ENCODE measurements around the gene DNAJC19. TPM values are rescaled to one million over a fixed set of nuclear protein-coding genes. Genes with fewer than 3 reads are reported as not detected.
A peak's percentile ranks its signal among the peaks of the same experiment; 100 is the strongest.
"Not testable (repeated sequence)": the region's sequence is repeated elsewhere in the genome, so short reads cannot be mapped to it uniquely, and the experiment has no call there.

The DNAJC19 gene
- total RNA-seq, 1 donor from 2014 or later = 42.4 TPM

DNA sequence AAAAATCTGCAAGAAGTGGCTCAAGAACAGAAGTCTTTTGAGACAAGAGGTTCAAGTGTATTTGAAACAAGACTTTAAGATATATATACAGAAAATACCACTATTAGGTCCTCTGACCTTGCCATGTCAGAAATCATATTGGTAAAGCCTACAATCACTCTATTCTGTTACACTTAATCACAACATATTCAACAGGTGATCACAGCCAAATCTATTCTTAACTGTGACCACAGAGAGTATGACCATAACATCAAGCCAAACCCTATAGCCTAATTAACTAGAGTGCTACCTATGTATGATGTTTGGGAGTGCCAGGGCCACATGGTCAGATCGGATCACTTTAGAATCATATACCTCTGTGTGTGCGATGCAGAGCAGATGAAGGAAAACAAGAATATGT, 2.2 kb downstream of the DNAJC19 start:
- Mint-ChIP-seq H3K27ac (no peak overlapping the region), H3K9me3 (no peaks in the 10 kb centered on the region), H3K4me3 (peak overlapping the region; percentile 67), H3K36me3 (peaks cover 7% of the 10 kb centered on the region), H3K27me3 (no peaks in the 10 kb centered on the region), H3K4me1 (ENCODE audit: unreplicated experiment) (peaks cover 3% of the 10 kb centered on the region)
- DNase-seq (ENCODE audit: extremely low spot score, unreplicated experiment) = no peak
- no peak for TF ChIP-seq CTCF (conservative IDR thresholded peaks at IDR 0.05)

- H3K4me3 Mint-ChIP-seq; H3K9me3 Mint-ChIP-seq; H3K27ac Mint-ChIP-seq; H3K36me3 Mint-ChIP-seq; H3K27me3 Mint-ChIP-seq; H3K4me1 Mint-ChIP-seq (ENCODE audit: unreplicated experiment); DNase-seq (ENCODE audit: extremely low spot score, unreplicated experiment): not testable (repeated sequence)
These were observed 3.2 kb downstream of the DNAJC19 start for GRCh38 chr3:180986366-180986765.

- no peaks in the 10 kb centered on the region for H3K27me3 Mint-ChIP-seq
- no peak for TF ChIP-seq CTCF (conservative IDR thresholded peaks at IDR 0.05)
- peak overlapping the region; percentile 52 for H3K27ac Mint-ChIP-seq
- DNase-seq (ENCODE audit: extremely low spot score, unreplicated experiment) = no peak
- no peaks in the 10 kb centered on the region for H3K9me3 Mint-ChIP-seq
- H3K4me3 Mint-ChIP-seq = no peak overlapping the region
- H3K4me1 Mint-ChIP-seq (ENCODE audit: unreplicated experiment) = peaks cover 9% of the 10 kb centered on the region
- peaks cover 7% of the 10 kb centered on the region for H3K36me3 Mint-ChIP-seq
These were observed 6.4 kb downstream of the DNAJC19 start for GRCh38 chr3:180983136-180983535.

GRCh38 chr3:180981912-180982311, 7.6 kb downstream of the DNAJC19 start:
- peaks cover 6% of the 10 kb centered on the region for H3K4me1 Mint-ChIP-seq (ENCODE audit: unreplicated experiment)
- H3K27me3 Mint-ChIP-seq = no peaks in the 10 kb centered on the region
- H3K9me3 Mint-ChIP-seq = no peaks in the 10 kb centered on the region
- no peak for TF ChIP-seq CTCF (conservative IDR thresholded peaks at IDR 0.05)
- peaks cover 3% of the 10 kb centered on the region for H3K36me3 Mint-ChIP-seq
- no peak overlapping the region for H3K4me3 Mint-ChIP-seq
- H3K27ac Mint-ChIP-seq = peak overlapping the region; percentile 35
- no peak for DNase-seq (ENCODE audit: extremely low spot score, unreplicated experiment)

GRCh38 chr3:180980611-180981010, 8.9 kb downstream of the DNAJC19 start:
- no peak for TF ChIP-seq CTCF (conservative IDR thresholded peaks at IDR 0.05)
- H3K9me3 Mint-ChIP-seq = no peaks in the 10 kb centered on the region
- H3K4me3 Mint-ChIP-seq = no peak overlapping the region
- no peak for DNase-seq (ENCODE audit: extremely low spot score, unreplicated experiment)
- no peak overlapping the region for H3K27ac Mint-ChIP-seq
- H3K27me3 Mint-ChIP-seq = no peaks in the 10 kb centered on the region
- H3K36me3 Mint-ChIP-seq = peaks cover 7% of the 10 kb centered on the region
- H3K4me1 Mint-ChIP-seq (ENCODE audit: unreplicated experiment) = peaks cover 6% of the 10 kb centered on the region

- Mint-ChIP-seq H3K27me3 (no peaks in the 10 kb centered on the region), H3K27ac (no peak overlapping the region)
- no peak for DNase-seq (ENCODE audit: extremely low spot score, unreplicated experiment)
These were observed 9.6 kb downstream of the DNAJC19 start for GRCh38 chr3:180979961-180980360.

More at GRCh38 chr3:180979961-180980360, 9.6 kb downstream of the DNAJC19 start:
- Mint-ChIP-seq H3K9me3 (no peaks in the 10 kb centered on the region), H3K36me3 (peaks cover 7% of the 10 kb centered on the region), H3K4me3 (no peak overlapping the region), H3K4me1 (ENCODE audit: unreplicated experiment) (peaks cover 6% of the 10 kb centered on the region)
- no peak for TF ChIP-seq CTCF (conservative IDR thresholded peaks at IDR 0.05)
